HG03342 (cell line): ENCODE measurements around the gene TDRD3.
"Not testable (repeated sequence)": the region's sequence is repeated elsewhere in the genome, so short reads cannot be mapped to it uniquely, and the experiment has no call there.

Experiments
- ATAC-seq: cut with Tn5 transposase; IDR thresholded peaks from one replicate; pipeline ENCODE4 v1.9.1; 2021; ENCODE audit warnings: mild to moderate bottlenecking, moderate library complexity; ENCODE audit not compliant: unreplicated experiment

Gene TDRD3

DNA sequence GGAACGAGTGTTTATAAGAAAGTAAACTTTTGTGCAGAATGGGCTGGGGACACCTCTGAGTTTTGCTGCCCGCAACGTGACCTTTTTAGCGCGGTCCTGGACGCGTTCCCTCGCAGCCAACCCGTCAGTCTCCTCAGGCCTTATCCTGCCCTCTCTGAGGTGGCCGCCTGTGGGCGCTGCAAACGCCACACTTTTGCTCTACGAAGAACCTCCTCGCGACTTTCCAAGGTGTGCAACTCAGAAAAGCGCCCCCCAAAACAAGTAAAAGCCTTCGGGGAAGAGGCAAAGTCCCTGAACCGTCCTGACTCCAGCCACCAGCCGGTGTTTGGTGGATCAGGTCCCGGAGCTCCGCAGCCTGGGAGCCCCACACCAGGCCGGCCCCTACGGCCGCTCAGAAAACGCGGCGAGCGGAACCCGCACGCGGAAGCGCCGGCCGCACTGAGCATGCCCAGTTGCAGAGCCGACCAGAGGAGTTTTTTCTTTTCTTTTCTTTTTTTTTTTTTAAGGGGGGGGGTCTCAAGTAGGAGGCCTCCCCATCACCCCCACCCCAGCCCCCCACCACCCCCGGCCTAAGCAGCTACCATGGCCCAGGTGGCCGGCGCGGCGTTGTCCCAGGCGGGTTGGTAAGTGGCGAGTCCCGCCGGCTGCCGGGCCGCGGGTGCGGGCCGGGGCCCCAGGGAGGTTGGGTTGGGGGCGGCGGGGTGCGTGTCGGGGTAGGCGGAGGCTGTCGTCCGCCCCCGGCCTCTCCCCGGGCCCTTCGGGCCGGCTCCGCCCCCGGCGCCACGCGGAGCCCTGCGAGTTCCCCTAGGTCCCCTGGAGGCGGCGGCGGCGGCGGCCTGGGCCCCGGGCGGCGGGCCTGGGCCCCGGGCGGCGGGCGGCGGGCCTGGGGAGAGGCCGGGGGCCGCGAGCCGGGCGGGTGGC lies at the start of gene TDRD3:
Gene TDRD3 (plus strand): TSS at position 438 of the 921 bp plus-strand sequence. CDS start 145 bp downstream, at position 583.
- ATAC-seq: peak; percentile 60

DNA sequence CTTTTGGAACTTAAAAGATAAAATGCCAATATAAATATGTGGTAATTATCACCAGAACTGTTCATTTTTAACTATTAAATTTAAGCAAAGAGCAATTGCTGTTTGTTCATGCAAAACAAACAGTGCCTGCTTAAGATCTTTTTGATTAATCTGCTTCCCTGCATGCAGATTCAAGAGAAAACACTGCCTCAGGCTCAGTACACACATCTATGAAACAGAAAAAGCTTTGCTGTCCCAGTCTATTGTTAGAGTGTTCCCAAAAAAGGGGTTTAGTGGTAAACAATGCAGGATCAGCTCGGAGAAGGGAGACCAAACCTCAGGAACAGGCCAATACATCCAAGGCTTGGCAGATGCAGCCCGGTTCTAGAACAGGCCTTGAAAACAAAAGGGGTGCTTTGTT lies 49.3 kb upstream of the TDRD3 start:
- no peak for ATAC-seq

GRCh38 chr13:60348097-60348496 lies 48.9 kb upstream of the TDRD3 start:
- ATAC-seq: no peak

DNA sequence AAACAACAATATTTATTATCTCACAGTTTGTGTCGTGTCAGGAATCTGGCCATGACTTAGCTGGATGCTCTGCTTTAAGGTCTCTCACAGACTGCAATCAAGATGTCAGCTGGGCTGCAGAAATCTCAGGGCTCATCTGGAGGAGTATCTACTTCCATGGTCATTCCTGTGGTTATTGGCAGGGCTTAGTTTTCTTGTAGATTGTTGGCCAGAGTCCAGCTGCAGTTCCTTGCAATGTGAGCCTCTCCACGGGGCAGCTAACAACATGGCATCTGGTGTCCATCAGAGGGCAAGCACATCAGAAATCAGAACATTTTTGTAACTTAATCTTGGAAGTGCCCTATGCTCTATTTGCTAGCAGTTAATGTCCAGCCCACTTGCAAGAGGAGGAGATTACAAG lies 45.7 kb upstream of the TDRD3 start:
- ATAC-seq: no peak

DNA sequence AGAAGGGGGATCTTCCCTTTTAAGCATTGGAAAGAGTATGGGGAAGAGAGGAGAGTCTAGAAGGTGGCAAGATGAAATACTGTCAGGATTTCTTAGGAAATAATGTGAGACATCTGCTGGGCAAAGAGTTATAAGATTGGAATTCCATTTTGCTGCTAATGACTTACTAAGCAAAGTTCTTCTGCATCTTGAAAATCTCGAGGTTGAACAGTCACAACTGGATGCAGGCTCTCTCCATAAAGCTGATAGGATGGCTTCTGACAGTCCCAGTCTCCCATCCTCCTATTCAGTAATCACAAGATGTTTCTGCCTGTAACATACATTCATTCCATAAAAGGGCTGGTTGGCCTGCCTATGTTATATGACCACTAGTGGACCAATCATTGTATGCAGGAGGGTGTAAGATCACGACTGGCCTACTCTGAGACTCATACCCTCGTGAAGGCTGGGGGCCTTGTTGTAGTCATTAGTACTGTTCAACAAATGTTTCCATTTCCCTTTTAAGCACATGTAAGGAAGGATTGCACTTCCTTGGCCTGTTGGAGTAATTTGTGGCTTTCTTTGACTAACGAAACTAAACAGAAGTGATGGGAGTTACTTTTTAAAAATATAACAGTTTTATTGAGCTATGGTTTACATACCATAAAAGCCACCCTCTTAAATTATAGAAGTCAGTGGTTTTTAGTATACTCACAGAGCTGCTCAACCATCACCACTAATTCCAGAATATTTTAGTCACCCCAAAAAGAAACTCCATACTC lies 45.0 kb upstream of the TDRD3 start:
- ATAC-seq: no peak

GRCh38 chr13:60352644-60353043 lies 44.4 kb upstream of the TDRD3 start:
- no peak for ATAC-seq

DNA sequence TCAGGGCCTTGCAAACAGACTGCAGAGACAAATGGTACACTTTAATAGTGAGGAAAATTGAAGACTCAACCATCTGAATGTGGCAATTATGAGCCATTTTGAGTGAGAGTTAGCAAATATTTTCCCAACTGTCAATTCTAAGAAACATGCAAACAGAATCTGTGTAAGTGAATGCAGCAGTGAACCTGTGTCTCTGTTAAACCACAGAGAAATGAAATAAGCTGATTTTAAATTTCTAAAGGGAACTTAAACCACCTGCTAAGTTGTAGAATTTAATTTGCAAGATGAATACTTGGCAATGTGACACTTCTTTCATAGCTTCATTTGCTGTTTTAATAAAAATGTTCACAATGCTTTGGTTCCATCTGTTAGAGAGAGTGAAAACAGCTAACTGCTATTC lies 42.0 kb upstream of the TDRD3 start:
- no peak for ATAC-seq

- ATAC-seq: no peak
Observed at GRCh38 chr13:60356970-60357369, 40.0 kb upstream of the TDRD3 start.

DNA sequence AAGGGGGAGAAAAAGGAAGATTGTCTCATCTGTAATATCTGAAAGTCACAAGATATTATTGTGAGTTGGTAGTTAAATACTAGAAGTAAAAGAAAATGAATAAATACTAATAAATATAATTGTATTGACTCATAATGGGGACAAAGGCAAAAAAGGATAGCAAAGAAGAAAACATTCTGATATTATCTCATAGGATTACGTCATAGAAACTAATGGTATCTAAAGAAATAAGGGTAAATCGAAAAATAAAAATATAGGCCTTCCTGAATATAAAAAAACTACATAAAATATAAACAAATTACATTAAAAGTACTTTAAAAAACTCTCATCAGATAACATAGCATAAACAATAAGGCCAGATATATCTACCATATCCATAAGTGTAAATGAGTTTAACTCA lies 38.6 kb upstream of the TDRD3 start:
- ATAC-seq: no peak

DNA sequence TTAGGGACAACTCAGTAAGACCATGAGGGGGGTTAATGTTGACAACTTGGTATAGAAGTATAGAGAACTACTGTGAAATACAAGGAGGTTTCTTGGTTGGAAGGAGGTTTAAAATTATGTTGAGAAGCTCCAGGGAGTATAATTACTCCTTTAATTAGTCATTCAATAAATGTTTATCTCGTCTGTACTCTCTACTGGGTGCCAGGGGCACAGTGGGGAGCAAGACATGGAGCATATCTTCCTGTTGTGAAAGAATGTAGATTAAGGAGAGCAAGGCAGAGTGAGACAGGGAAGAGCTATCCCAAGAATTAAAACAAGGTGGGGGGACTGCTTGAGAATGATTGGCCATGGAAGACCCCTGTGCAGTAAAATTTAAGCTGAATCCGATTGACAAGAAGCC lies 33.7 kb upstream of the TDRD3 start:
- no peak for ATAC-seq

DNA sequence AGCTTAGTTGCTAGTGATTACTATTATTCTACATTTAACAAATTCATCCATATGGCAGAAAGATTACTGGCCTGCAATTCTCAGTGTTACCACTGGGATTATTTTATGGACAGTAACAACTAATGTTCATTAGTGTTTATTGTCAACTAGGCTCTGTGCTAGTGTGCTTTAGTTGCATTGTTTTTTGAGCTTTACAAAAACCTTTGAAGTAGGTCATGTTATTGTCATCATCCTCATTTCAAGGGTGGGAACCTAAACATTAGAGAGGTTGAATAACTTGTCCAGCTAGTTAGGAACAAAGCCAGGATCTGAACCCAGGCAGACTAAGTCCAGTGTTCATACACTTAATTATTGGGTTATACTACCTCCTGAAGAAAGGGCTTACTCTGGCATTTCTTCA lies 27.8 kb upstream of the TDRD3 start:
- peak; percentile 86 for ATAC-seq

- ATAC-seq: no peak
Observed at GRCh38 chr13:60370343-60370742, 26.7 kb upstream of the TDRD3 start.

DNA sequence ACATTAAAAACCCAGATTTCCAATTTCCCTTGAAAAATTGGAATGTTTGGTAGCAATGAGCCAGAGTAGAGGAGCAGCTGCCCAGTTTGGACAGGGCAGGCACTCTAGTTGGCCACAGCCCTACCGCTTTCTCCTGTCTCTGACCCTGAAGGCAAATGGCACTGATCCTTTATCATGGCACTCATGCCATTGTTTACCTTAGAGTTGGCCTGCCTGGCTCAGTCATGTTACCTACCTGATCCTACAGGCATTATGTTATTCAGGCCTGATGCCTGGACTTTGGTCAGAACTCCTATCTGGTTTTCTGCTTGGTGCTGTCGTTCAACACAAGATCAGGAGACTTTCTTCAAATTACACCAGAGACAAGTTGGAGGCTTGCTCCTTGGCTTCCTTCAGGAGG lies 24.9 kb upstream of the TDRD3 start:
- no peak for ATAC-seq

DNA sequence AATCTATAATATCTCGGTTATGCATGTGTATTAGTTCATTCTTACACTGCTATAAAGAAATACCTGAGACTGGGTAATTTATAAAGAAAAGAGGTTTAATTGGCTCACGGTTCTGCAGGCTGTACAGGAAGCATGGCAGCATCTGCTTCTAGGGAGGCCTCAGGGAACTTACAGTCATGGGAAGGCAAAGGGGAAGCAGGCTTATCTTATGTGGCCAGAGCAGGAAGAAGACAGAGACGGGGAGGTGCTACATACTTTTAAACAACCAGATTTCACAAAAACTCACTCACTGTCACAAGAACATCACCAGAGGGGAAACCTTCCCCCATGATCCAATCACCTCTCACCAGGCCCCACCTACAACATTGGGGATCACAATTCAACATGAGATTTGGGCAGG lies 17.7 kb upstream of the TDRD3 start:
- ATAC-seq: not testable (repeated sequence)

DNA sequence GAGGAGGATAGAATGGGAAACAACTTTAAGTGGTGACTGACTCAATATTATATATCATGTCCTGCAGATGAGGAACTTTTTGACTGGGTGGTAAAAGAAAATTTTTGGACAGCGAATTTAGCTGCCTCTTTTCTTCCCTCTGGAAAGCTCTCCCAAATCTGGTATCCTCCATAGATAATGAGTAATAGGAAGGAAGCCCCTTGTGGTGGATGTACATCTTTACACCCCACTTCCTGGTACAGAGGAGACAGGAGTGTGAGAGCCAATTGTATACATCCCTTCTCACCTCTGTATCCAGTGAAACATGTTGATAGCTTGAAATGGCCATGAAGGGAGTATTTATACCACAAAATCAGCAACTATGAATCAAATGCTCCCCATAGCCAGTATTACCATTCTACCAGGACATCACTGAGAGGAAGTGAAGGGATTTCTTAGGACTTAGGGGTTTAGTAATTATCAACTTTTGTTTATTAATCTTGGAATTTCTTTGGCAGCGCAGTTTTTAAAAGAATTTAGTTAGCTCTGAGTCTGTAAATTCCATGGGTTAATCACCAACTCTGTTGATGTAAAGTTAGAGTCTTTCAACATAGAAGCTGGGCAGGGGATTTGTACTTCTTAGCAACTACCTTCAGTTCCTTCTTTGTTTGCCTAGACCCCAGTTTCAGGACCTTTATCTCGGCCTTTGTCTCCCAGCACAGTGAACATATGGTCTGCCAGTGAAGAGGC lies 17.0 kb upstream of the TDRD3 start:
- peak; percentile 73 for ATAC-seq

DNA sequence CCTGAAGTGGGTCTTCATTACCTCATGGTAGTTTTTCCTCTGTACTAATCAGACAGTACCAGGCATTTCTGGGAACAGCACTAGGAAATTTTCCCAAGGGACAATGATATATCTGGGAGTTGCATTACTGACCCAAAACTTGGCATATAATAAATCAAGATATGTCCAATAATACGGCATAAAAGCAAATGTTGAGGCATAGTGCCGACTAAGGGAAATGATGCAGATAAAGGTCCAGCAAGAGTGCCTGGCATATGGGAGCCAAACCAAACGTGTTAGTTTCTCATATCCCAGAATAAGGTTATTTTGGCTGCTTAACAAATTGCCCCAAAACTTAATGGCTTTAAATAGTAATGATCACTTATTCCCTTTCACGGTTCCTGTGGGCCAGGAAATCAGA lies 12.1 kb upstream of the TDRD3 start:
- no peak for ATAC-seq

- no peak for ATAC-seq
Observed at GRCh38 chr13:60386250-60386649, 10.8 kb upstream of the TDRD3 start.

DNA sequence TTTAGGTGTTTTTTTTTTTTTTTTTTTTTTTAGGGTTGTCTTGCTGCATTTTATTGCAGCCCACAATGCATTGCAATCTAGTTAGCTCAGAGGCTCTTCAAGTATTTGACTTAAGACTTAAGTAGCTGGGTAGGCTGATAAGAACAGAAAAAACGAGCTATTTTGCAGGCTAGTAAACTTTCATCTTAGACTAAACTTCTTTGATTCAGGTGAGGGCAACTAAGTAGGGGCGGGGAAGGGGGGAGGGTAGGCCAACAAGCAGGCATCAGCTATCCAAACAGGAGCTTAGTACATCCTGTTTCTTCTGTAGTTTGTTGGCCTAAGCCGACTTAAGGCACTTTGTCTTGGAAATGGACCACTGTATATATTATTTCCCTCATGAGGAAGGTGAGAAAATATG lies 4.9 kb upstream of the TDRD3 start:
- no peak for ATAC-seq

GRCh38 chr13:60395971-60396782 lies 843 bp upstream of the TDRD3 start:
- peak; percentile 66 for ATAC-seq

GRCh38 chr13:60397704-60398378 lies 821 bp downstream of the TDRD3 start:
- ATAC-seq: peak; percentile 33
